HG03442 (cell line): Measurements from ENCODE around the gene CRTAP.
A peak's percentile ranks its signal among the peaks of the same experiment; 100 is the strongest.
"Not testable (repeated sequence)": the region's sequence is repeated elsewhere in the genome, so short reads cannot be mapped to it uniquely, and the experiment has no call there.

Source experiments
- ATAC-seq: cut with Tn5 transposase; IDR thresholded peaks from one replicate; pipeline ENCODE4 v1.9.1; 2021; ENCODE audit warnings: mild to moderate bottlenecking, moderate library complexity; ENCODE audit not compliant: unreplicated experiment

CRTAP gene

DNA sequence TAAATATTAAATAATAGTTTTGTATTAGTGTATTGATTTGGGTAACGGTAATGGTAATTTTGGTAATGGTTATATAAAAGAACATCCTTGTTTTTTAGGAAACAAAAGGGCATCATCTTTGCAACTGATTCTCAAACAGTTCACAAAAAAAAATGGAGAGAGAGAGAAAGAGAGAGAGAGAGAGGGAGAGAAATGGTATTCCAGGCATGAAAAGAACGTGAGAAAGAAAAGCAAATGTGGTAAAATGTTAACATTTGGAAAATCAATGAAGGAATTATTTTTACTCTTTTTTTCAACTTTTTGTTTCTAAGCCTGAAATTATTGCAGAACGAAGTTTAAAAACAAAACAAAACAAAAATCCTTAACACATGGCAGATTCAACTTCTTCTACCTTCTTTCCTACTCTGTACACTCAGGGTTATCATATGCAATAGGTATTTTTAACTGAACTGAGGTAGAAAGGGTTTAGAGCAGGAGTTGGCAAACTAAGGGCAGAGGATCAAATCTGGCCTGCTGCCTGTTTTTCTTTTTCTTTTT lies 14.6 kb upstream of the CRTAP start:
- ATAC-seq, result no peak

DNA sequence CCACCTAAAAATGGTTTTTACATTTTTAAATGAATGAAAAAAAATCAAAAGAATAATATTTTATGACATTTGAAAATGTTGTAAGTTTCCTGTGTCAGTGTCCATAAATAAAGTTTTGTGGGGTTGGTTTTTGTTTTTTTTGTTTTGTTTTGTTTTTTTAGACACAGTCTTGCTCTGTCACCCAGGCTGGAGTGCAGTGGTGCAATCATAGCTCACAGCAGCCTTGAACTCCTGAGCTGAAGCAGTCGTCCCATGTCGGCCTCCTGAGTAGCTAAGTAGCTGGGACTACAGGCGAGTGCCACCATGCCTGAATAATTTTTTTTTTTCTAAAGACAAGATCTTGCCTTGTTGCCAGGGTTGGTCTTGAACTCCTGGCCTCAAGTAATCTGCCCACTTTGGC lies 14.1 kb upstream of the CRTAP start:
- ATAC-seq, result no peak

DNA sequence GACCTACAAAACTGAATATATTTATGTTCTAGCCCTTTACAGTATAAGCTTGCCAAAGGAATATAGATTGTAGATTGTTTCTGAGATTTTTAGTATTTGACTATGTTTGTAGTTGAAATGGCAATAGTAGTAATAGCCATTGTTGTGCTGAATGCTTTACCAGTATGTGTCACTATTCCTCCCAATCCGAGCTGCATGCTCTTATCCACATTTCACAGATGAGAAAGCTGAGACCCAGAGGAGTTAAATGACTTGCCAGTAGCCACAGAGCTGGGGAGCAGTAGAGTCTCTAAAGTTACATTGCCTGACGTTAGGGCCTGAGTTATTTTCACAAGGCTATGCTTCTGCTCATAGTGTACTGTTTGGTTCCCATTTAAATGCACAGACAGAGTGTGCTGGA lies 13.6 kb upstream of the CRTAP start:
- ATAC-seq, result no peak

DNA sequence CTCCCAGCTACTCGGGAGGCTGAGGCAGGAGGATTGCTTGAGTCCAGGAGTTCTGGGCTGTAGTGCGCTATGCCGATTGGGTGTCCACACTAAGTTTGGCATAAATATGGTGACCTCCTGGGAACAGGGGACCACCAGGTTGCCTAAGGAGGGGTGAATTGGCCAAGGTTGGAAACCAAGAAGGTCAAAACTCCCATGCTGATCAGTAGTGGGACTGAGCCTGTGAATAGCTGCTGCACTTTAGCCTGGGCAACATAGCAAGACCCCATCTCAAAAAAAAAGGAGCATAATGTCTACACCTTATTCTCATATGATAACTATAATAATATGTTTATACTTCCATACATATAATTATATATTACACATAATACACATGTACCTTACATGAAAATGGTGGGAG lies 10.8 kb upstream of the CRTAP start:
- ATAC-seq, result no peak

DNA sequence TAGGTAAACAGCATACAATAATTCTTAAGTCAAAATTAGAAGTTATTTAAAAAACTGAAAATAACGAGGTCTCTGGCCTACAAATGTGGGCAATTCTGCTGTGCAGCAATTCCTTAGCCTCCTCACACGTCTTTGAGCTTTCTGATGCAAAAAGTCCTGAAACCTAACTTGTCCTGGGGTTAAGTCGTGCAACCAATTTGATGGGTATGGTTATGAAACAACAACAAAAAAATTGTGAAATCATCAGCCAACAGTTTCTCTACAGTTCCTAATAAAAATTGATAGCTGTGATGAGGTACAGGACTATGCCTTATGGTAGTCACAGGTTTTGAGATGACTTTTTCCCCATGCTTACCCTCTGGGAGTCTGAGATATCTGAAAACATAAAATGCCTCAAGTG lies 10.3 kb upstream of the CRTAP start:
- no peak for ATAC-seq

DNA sequence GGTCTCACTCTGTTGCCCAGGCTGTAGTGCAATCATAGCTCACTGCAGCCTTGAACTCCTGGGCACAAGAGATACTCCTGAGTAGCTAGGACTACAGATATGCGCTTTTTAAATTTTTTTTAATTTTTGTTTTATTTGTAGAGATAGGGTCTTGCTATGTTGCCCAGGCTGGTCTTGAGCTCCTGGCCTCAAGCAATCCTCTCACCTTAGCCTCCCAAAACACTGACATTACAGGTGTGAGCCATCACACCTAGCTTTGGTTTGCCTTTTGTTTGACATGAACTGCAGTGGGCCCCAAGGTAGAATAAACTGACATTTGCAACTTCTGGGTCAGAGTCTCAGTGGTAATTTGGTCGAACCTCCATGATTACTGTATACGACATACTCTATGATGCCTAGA lies 9.0 kb upstream of the CRTAP start:
- no peak for ATAC-seq

DNA sequence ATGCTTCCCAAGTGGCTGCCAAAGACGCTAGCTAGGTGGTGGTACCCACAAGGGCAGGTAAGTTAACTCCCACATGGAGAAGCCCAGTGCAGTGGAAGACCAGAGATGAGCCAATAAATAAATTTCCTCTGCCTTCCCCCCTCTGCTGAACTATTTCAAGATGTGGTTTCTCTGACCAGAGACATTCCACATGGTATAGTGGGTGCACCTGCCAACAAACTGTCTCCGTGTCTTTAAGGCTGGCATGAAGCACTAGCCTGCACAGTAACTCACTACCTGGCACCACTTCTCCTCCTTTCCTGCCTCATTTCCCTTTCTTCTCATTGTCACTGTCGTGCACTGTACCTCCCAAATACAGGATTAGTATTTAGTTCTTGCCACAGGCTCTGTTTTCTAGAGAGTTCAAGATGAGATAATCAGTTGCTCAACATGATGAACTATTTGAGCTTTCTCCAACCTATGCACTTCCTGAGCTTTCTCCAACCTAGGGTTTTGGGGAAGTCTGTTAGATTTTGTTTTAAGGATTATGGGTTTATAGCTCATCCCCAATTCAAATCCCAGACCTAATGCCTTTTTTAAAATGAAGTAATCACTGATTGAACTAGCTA lies 8.4 kb upstream of the CRTAP start:
- no peak for ATAC-seq

DNA sequence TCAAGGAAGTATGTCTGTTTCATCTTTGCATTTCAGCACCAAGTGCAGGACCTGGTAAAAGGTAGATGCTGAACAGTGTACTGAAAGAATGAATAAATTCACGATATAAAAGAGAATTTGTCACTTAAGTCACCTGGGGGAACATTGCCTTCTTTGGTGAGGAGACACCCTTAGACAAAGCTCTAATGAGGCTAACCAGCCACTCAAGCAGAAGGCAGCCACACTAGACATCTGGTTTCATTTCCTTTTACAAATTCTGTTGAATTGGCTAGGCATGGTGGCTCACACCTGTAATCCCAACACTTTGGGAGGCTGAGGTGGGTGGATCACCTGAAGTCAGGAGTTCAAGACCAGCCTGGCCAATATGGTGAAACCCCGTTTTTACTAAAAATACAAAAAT lies 7.0 kb upstream of the CRTAP start:
- not testable (repeated sequence) for ATAC-seq

DNA sequence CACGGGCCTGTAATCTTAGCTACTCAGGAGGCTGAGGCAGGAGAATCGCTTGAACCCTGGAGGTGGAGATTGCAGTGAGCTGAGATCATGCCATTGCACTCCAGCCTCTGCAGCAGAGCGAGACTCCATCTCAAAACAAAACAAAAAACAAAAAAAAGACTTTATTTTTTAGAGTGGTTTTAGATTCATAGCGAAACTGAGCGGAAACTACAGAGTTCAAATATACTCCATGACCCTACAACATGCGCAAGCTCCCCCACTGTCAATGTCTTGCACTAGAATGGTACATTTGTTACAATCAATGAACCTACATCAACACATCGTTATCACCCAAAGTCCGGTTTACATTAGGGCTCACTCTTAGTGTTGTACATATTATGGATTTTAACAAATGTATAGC lies 2.2 kb upstream of the CRTAP start:
- ATAC-seq, result peak; percentile 35

DNA sequence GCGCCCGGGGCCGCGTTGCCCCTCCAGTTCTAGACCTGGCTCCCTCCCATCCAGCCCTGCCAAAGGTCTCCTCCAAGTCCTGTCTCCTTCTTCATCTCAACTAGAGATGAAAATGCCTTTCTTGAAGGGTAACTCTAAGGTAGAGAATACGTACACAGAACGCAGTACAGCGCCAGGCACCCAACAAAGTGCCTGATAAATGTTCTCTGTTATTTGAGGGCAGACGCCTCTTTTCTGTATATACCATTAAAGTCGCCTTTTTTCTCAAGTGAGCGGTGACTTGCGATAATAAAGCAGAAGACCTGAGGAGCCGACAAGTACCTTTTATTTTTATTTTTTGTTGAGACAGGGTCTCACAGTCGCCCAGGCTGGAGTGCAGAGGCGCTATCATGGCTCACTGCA lies 809 bp downstream of the CRTAP start:
- no peak for ATAC-seq

DNA sequence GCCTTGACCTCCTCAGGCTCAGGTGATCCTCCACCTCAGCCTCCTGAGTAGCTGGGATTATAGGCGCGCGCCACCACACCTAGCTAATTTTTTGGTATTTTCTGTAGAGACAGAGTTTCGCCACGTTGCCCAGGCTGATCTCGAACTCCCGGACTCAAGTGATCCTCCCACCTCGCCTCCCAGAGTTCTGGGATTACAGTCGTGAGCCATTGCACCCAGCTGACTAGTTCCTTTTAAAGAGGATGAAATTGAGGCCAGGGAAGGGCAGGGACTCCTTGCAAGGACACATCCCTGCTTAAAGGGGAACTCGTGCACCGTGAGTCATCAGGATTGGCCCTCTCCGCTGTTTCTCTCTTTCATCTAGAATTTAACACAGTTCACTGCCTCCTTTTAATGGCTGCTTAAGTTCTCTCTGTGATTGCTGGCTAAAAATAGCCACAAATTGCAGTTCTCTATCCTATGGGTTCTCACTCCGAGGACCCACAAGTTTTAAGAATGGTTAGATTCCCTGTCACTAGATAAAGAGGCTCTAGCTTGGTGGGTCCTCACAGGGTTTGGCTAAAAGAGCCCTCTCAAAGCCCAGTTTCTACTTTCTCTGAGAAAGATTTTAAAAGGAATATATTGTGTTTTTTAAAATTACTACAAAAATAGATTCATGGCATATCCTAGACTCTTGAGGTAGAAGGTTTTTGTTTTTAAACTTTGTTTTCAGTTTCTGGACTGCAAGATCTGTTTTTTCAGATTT lies 1.4 kb downstream of the CRTAP start:
- no peak for ATAC-seq

DNA sequence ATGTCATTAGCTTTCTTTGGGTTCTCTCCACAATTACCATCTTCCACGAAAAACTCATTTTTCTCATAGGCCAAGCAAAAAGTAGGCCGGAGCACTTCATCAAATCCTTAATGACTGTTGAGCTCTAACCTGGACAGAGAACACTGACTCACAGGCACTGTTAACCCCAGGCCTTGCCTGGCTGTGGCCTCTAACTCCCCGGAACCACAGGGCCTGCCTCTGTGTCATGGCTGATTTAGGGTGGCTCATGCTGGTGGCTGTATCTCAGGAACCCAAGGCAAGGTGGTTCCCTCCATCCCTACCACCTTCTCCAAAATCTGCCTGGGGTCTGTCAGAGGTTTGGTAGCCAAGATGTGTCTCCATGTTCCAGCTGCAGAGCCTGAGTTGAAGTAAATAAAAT lies 3.6 kb downstream of the CRTAP start:
- ATAC-seq, result no peak

DNA sequence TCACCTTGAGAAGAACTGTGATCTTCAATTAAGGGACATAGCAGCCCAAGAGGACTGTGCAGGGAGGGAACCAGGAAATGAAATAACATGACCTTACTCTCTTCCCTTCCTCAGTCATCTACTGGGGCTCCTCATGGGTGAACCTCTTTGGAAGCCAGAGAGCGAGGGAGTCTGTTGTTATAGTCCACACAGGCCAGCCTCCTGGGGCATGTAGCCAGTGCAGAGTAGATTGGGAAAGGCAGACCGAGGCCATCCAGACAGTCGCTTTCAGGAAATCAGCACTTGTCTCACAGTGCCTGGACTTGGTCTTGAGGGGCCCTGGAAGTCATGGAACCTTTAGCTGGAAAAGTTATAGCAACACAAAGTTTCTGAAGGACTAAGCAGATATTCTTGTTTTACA lies 6.1 kb downstream of the CRTAP start:
- no peak for ATAC-seq

DNA sequence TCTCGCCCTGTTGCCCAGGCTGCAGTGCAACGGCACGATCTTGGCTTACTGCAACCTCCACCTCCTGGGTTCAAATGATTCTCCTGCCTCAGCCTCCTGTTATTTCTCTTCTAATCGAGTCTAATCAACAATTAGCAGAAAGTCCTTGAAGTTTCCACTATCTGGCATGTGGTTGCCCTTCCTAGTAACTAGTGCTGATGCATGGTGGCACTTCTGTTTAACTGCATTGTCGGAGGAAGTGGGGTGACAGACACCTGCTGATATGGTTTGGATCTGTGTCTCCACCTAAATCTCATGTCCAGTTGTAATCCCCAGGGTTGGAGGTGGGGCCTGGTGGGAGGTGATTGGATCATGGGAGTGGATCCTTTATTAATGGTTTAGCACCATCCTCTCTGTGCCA lies 9.2 kb downstream of the CRTAP start:
- no peak for ATAC-seq

DNA sequence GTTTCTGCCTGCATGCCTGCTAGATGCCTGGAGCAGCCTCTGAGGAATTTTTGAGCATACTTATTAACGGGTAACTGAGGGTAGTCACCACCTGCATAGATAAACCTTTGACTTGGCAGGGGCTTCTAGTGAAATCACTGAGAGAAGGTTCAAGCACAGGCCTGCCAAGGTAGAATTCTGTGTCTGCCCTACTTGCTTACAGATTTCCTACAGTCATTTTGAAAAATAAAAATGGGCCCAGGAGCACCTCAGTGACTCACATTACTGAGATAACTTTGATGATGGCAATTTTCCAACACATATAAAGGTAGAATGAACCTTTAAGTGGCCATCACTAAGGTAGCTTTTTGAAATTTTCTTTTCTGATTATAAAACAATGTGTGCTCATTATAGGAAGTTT lies 10.8 kb downstream of the CRTAP start:
- no peak for ATAC-seq

DNA sequence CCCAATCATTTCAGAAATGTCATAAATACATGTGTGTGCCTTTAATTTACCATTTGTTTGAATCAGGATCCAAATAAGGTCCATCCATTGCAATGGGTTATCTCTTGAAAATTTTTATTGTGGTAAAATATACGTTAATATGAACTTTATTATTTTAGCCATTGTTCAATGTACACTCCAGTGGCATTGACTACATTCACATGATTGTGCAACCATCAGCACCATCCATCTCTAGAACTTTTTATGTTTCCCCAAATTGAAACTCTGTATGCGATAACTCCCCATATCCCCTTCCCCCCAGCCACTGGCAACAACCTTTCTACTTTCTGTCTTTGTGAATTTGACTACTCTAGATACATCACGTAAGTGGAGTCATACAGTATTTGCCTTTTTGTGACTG lies 12.0 kb downstream of the CRTAP start:
- ATAC-seq, result no peak

DNA sequence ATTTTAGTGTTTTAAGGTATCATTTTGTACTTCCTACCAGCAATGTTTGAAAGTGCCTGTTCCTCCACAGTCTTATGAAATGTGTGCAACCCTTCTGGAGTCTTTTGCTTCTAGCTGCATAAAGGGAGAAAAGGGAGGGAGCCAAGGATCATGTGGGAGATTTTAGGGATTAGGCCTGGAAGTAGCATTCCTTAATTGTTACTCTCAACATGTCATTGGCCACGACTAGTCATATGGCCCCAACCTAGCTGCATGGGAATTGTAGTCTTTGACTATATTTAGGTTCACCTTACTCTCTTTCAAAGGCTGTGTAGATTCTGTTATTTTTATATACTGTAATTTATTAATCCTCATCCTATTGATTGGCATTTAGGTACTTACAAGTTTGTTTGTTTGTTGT lies 14.9 kb downstream of the CRTAP start:
- no peak for ATAC-seq

DNA sequence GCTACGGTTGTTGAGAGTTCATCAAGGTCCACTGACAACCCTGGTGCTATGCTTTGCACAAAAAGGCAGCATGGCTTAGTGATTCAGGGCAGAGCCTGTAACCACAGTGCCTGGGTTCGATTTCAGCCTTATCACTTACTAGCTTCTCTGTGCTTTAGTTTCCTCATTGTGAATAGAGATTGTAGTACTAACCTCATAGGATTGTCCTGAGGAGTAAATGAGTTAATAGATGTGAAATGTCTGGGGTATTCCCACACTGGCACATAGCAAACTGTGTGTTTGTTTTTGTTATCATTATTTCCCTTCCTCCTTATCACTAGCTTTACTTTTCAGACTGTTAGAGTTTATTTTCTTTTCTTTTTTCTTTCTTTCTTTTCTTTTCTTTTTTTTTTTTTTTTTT lies 16.3 kb downstream of the CRTAP start:
- ATAC-seq, result no peak

DNA sequence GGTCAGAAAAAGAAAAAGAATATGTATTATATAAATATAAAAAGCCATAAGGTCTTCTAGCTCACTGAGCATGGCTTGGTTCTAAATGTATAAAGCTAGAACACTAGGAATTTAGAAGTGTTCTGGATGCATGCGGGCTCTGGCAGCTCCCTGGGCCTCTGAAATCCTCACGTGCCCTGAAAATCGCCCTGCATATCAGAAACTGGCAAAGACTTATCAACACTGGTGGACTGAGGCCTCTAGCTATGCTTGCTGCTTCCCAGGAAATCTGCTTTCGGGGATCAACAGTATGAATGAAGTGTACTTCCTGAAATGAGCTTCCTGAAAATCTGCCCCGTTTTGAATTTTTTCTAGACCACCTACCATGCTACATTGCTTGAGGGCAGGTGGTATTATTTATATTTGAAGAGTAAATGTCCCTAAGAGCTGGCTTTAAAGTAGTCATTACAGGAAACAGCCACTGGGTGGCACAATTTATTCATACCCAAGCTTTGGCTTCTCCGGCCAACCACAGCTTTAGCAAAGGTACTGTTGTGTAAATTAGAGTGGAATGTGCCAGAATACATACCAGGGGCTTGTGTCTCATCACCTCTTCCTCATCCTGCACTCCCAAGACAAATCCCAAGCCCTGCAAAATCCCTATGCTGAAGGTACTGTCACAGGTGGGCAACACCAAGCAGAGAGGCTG lies 17.7 kb downstream of the CRTAP start:
- ATAC-seq, result peak; percentile 75

DNA sequence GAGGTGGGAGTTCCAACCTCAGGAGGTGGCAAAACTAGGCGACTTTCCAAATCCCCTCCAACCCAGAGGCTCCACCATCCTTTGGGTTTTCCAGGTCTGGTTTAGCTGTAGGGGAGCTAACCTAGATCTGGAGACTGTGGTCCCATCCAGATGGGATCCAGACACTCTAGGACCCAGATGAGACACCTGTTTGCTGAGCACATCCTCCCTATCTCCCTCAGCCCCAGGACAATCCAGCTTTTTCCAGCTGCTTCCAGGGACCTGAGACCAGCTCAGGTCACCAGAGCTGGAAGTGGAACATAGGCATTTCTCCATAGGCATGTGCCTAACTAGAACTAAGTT lies 18.2 kb downstream of the CRTAP start:
- ATAC-seq, result no peak

DNA sequence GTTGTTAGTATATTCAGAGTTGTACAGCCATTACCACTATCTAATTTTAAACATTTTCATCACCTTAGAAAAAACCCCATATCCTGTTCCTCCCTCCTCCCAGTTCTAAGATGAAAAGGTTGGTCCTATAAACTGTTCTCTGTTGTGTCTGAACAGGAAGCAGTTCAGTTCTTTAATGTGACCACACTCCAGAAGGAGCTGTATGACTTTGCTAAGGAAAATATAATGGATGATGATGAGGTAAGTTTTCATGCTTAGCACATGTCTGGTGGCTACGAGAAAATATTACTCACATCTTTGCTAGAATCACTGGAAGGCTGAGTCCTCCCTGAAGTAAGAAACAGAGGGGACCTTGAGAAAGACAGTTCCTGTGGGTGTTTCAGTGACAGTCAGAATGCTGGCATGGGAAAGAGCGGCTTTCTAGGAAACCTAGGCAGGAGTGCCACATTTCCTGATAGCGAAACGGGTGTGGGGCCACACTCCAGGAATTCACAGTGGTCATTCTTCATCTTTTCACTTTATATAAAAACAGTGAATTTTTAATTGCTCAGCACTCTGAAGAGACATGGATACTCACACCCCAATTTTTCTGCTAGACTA lies 20.3 kb downstream of the CRTAP start:
- ATAC-seq, result no peak

DNA sequence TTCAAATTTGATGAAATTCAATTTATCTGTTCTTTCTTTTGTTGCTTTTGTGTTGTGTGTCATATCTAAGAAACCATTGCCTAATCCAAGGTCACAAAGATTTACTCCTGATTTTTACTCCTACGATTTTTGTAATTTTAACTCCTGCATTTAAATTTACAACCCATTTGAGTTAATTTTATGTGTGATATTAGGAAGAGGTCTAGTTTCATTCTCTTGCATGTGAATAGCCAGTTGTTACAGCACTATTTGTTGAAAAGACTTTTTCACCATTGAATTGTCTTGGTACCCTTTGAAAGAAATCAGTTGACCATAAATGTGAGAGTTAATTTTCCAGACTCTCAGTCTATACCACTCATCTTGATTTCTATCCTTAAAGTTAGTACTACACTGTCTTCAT lies 23.9 kb downstream of the CRTAP start:
- ATAC-seq, result no peak
